Glutamatergic neuron (in vitro differentiated cells): ENCODE results near the gene METTL26. TPM values are rescaled to one million over a fixed set of nuclear protein-coding genes. Genes with fewer than 3 reads are reported as not detected.

Source experiments
- DNase-seq: peaks from one replicate; pipeline ENCODE4 v3.0.0; 2022
- H3K27ac Mint-ChIP-seq: one replicate; pipeline ENCODE4 v1.8.0; 2020; ENCODE audit warnings: mild to moderate bottlenecking, mixed read lengths, inconsistent platforms; ENCODE audit not compliant: unreplicated experiment
- H3K27me3 Mint-ChIP-seq: one replicate; pipeline ENCODE4 v1.8.0; 2020; ENCODE audit warnings: mild to moderate bottlenecking, moderate library complexity, mixed read lengths, inconsistent platforms; ENCODE audit not compliant: unreplicated experiment
- H3K36me3 Mint-ChIP-seq: one replicate; pipeline ENCODE4 v1.8.0; 2020; ENCODE audit warnings: mild to moderate bottlenecking, mixed read lengths, inconsistent platforms; ENCODE audit not compliant: unreplicated experiment
- H3K4me1 Mint-ChIP-seq: one replicate; pipeline ENCODE4 v1.8.0; 2020; ENCODE audit warnings: mild to moderate bottlenecking, low read depth, mixed read lengths, inconsistent platforms; ENCODE audit not compliant: unreplicated experiment
- H3K4me3 Mint-ChIP-seq: one replicate; pipeline ENCODE4 v1.8.0; 2020; ENCODE audit warnings: mild to moderate bottlenecking, mixed read lengths, inconsistent platforms; ENCODE audit not compliant: unreplicated experiment
- H3K9me3 Mint-ChIP-seq: one replicate; pipeline ENCODE4 v1.8.0; 2020; ENCODE audit warnings: mild to moderate bottlenecking, moderate library complexity, mixed read lengths, inconsistent platforms; ENCODE audit not compliant: unreplicated experiment
- total RNA-seq: library from RNA; stranded (reverse); fragmentation: NEBNext Ultra II Directional; extraction: Animal tissue kit (Norgen Biotek cat#: 25700); gene quantifications from one replicate; pipeline ENCODE4 v1.2.1, GENCODE V29; 2021; ENCODE audit not compliant: unreplicated experiment
- TF ChIP-seq, protein P1 (sequence below): fragments of 200-600 bp; sonication (generic); IDR thresholded peaks from one replicate; pipeline ENCODE4 v1.5.0; 2021; ENCODE audit not compliant: partially characterized antibody, unreplicated experiment

Gene METTL26
- total RNA-seq, 1 donor from 2014 or later: 63.6 TPM

DNA sequence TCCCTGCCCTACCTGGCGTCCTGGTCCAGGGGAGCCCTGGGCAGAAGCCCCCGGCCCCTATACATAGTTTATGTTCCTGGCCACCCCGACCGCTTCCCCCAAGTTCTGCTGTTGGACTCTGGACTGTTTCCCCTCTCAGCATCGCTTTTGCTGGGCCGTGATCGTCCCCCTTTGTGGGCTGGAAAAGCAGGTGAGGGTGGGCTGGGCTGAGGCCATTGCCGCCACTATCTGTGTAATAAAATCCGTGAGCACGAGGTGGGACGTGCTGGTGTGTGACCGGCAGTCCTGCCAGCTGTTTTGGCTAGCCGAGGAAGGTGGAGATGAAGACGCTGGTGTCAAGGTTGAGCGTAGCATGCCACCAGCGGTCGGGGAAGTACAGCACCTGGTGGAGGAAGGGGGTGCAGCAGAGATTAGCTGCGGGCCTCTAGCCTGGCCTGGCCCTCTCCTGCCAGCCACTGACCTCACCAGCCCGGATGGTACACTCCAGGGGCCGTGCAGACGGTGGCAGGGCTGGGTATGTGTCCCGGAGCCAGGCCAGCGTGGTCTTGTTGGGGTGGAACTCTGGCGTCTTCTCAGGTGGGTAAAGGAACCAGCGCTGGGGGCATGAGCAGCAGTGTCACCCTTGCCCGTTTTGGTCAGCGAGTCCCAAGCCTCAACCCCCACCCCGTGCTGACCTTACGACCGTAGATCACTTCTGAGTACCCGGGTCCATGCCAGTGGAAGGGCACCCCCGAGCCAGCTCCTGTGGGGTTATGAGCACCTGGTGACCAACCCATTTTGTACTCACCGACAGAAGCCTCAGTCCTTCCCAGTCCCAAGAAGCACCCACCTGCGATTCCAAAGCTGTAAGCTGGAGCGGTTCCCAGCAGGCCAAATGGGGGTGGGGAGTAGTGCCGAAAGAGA, 46.6 kb upstream of the METTL26 start:
- Mint-ChIP-seq H3K27me3 (peaks cover 11% of the 10 kb centered on the region), H3K4me3 (peak overlapping the region; percentile 71), H3K4me1 (peaks cover 9% of the 10 kb centered on the region), H3K9me3 (peaks cover 8% of the 10 kb centered on the region), H3K27ac (no peak overlapping the region), H3K36me3 (no peaks in the 10 kb centered on the region)
- TF ChIP-seq, protein P1, sequence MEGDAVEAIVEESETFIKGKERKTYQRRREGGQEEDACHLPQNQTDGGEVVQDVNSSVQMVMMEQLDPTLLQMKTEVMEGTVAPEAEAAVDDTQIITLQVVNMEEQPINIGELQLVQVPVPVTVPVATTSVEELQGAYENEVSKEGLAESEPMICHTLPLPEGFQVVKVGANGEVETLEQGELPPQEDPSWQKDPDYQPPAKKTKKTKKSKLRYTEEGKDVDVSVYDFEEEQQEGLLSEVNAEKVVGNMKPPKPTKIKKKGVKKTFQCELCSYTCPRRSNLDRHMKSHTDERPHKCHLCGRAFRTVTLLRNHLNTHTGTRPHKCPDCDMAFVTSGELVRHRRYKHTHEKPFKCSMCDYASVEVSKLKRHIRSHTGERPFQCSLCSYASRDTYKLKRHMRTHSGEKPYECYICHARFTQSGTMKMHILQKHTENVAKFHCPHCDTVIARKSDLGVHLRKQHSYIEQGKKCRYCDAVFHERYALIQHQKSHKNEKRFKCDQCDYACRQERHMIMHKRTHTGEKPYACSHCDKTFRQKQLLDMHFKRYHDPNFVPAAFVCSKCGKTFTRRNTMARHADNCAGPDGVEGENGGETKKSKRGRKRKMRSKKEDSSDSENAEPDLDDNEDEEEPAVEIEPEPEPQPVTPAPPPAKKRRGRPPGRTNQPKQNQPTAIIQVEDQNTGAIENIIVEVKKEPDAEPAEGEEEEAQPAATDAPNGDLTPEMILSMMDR: no peak
- no peak for DNase-seq

DNA sequence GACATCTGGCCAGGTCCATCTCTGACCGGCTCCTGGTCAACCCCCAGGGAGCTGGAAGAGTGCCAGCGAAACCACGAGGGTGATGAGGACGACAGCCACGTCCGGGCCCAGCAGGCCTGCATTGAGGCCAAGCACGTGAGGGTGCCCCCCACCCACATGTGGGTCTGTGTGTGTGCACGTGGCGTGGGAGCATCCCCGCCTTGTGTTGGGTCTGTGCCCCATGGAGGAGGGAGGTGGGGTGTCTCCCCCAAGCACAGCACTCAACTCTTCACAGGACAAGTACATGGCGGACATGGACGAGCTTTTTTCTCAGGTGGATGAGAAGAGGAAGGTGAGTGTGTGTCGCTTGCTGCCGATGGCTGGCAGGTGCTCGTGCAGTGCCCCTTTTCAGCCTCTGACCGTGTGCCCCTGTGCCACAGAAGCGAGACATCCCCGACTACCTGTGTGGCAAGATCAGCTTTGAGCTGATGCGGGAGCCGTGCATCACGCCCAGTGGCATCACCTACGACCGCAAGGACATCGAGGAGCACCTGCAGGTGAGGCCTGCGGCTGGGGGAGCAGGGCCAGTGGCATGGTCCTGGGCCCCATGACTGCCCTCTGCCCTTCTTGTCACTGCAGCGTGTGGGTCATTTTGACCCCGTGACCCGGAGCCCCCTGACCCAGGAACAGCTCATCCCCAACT, 45.8 kb upstream of the METTL26 start:
- TF ChIP-seq, protein P1: no peak
- H3K36me3 Mint-ChIP-seq: no peaks in the 10 kb centered on the region
- peaks cover 9% of the 10 kb centered on the region for H3K4me1 Mint-ChIP-seq
- no peak overlapping the region for H3K27ac Mint-ChIP-seq
- peak overlapping the region; percentile 81 for H3K4me3 Mint-ChIP-seq
- peaks cover 9% of the 10 kb centered on the region for H3K27me3 Mint-ChIP-seq
- no peak for DNase-seq
- H3K9me3 Mint-ChIP-seq: peaks cover 8% of the 10 kb centered on the region

DNA sequence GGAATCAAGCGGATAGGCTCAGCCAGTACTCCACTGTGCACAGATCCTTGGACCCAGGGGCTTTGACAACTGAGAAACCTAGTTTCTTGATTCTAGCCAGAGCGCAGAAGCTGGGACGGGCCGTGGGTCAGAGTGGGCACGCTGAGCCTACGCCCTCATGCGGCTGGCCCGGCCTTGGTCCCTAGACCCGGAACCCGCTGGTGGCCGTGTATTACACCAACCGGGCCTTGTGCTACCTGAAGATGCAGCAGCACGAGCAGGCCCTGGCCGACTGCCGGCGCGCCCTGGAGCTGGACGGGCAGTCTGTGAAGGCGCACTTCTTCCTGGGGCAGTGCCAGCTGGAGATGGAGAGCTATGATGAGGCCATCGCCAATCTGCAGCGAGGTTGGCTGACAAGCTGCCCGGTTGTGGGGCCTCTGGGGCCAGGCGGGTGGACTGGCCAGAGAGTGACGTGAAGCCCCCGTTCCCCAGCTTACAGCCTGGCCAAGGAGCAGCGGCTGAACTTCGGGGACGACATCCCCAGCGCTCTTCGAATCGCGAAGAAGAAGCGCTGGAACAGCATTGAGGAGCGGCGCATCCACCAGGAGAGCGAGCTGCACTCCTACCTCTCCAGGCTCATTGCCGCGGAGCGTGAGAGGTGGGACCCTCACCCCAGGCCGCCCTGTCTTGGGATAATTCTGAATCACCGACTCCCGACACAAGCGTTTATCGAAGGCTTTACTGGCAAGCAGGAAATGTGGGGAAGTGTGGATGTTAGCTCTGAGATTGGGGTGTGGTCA, 45.1 kb upstream of the METTL26 start:
- Mint-ChIP-seq H3K4me1 (peaks cover 9% of the 10 kb centered on the region), H3K9me3 (peaks cover 7% of the 10 kb centered on the region), H3K4me3 (peak overlapping the region; percentile 81), H3K27ac (no peak overlapping the region), H3K27me3 (peaks cover 9% of the 10 kb centered on the region), H3K36me3 (no peaks in the 10 kb centered on the region)
- no peak for DNase-seq
- TF ChIP-seq, protein P1: no peak

DNA sequence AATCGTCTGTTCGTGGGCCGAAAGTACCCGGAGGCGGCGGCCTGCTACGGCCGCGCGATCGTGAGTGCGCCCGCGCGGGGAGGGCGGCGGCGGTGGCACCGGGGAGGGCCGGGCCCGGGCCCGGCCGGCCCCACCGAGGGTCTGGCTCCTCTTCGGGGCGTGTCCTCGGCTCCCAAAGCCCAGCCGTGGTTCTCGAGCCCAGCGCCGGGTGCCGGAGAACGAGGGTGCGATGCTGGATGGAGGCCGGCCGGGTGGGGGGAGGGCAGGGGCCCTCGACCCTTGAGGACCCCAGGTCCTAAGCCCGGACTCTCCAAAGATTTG, 44.5 kb upstream of the METTL26 start:
- H3K9me3 Mint-ChIP-seq: peaks cover 4% of the 10 kb centered on the region
- DNase-seq: no peak

More for the DNA sequence above, 44.5 kb upstream of the METTL26 start:
- Mint-ChIP-seq H3K27ac (no peak overlapping the region), H3K4me1 (peaks cover 9% of the 10 kb centered on the region), H3K27me3 (peaks cover 9% of the 10 kb centered on the region), H3K36me3 (no peaks in the 10 kb centered on the region), H3K4me3 (peak overlapping the region; percentile 81)
- TF ChIP-seq, protein P1: no peak
